NB4 (cell line): ENCODE data around the gene LIMS1.

Source experiments
- DNase-seq: peaks from one replicate; pipeline ENCODE4 v3.0.0; 2010; ENCODE audit warnings: low read depth
- H3K4me3 ChIP-seq: one replicate; pipeline ENCODE4 v1.5.1; 2011; ENCODE audit warnings: mild to moderate bottlenecking, low read depth, low read length, moderate library complexity
- MYC ChIP-seq: IDR thresholded peaks from 2 replicates; pipeline ENCODE4 v1.6.1; 2011; ENCODE audit warnings: low read depth, low read length
- POLR2A ChIP-seq: IDR thresholded peaks from 2 replicates; pipeline ENCODE4 v1.6.1; 2011; ENCODE audit warnings: mild to moderate bottlenecking; ENCODE audit not compliant: insufficient read length; ENCODE audit errors: extremely low read depth
- TF ChIP-seq, protein P1 (sequence below): IDR thresholded peaks from one replicate; pipeline ENCODE4 v1.5.1; 2012; ENCODE audit warnings: low read depth, low read length
- TF ChIP-seq, protein P2 (sequence below): IDR thresholded peaks from 2 replicates; pipeline ENCODE4 v1.6.1; 2011; ENCODE audit warnings: low read depth, low read length

LIMS1 gene

DNA sequence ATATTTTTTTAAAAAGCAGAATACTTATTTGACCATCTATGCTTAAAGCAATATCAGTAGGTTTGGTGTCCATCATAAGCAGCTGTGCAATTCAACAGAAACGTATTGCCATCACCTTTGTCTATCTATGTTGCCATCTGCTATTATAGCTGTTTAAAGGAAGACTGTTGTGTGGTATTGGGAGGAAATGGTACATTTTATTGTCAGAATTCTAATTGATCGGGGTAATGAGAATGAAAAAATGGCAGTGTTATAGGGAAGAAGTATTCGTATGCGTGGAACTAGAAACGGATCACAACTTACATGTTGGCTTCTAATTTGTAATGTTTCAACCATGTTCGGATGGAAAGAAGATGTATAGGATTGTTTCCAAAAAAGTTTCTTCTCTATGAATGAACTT is 94.7 kb downstream of the LIMS1 start:
- H3K4me3 ChIP-seq: no peak overlapping the region
- TF ChIP-seq, protein P1, sequence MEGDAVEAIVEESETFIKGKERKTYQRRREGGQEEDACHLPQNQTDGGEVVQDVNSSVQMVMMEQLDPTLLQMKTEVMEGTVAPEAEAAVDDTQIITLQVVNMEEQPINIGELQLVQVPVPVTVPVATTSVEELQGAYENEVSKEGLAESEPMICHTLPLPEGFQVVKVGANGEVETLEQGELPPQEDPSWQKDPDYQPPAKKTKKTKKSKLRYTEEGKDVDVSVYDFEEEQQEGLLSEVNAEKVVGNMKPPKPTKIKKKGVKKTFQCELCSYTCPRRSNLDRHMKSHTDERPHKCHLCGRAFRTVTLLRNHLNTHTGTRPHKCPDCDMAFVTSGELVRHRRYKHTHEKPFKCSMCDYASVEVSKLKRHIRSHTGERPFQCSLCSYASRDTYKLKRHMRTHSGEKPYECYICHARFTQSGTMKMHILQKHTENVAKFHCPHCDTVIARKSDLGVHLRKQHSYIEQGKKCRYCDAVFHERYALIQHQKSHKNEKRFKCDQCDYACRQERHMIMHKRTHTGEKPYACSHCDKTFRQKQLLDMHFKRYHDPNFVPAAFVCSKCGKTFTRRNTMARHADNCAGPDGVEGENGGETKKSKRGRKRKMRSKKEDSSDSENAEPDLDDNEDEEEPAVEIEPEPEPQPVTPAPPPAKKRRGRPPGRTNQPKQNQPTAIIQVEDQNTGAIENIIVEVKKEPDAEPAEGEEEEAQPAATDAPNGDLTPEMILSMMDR: no peak
- TF ChIP-seq, protein P2, sequence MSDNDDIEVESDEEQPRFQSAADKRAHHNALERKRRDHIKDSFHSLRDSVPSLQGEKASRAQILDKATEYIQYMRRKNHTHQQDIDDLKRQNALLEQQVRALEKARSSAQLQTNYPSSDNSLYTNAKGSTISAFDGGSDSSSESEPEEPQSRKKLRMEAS: no peak
- TF ChIP-seq POLR2A: no peak
- TF ChIP-seq MYC: no peak
- no peak for DNase-seq

- TF ChIP-seq, protein P1: no peak
- no peak for TF ChIP-seq MYC
- TF ChIP-seq, protein P2: no peak
- no peak for TF ChIP-seq POLR2A
- no peak for DNase-seq
- H3K4me3 ChIP-seq: no peak overlapping the region
Observed at GRCh38 chr2:108629417-108629816, 95.1 kb downstream of the LIMS1 start.

- H3K4me3 ChIP-seq: no peak overlapping the region
- TF ChIP-seq POLR2A (no peak), MYC (no peak)
- TF ChIP-seq, protein P1: no peak
- TF ChIP-seq, protein P2: no peak
- no peak for DNase-seq
Observed at GRCh38 chr2:108630567-108631405, 96.5 kb downstream of the LIMS1 start.

- TF ChIP-seq, protein P1: no peak
- TF ChIP-seq, protein P2: no peak
- no peak for TF ChIP-seq POLR2A
- TF ChIP-seq MYC: no peak
- DNase-seq: no peak
- H3K4me3 ChIP-seq: no peak overlapping the region
Observed at GRCh38 chr2:108632332-108633160, 98.3 kb downstream of the LIMS1 start.

GRCh38 chr2:108633409-108633808 is 99.1 kb downstream of the LIMS1 start:
- H3K4me3 ChIP-seq: no peak overlapping the region
- DNase-seq: no peak
- TF ChIP-seq MYC (no peak), POLR2A (no peak)
- TF ChIP-seq, protein P1: no peak
- TF ChIP-seq, protein P2: no peak
